B cell (primary cell): ENCODE data around the gene PNMA8C. TPM values are rescaled to one million over a fixed set of nuclear protein-coding genes. Genes with fewer than 3 reads are reported as not detected.

ENCODE experiments used
- ATAC-seq: fragments of 200-7000 bp; cut with Tn5 transposase; one replicate; pipeline ENCODE4 v1.10.0; 2021; ENCODE audit warnings: low read depth, mild to moderate bottlenecking, moderate number of reproducible peaks, moderate library complexity
- CTCF ChIA-PET: fragments of 350-600 bp; sonication (Branson Sonifier 250); formaldehyde crosslinking; loops from one replicate; lab custom pipeline; 2021; ENCODE audit warnings: antibody characterized with exemption, inconsistent platforms; lab: Charles Lee
- POLR2A ChIA-PET: fragments of 350-600 bp; sonication (Branson Sonifier 250); formaldehyde crosslinking; loops from one replicate; lab custom pipeline; 2021; ENCODE audit warnings: antibody characterized with exemption; lab: Charles Lee
- DNase-seq: peaks from one replicate; pipeline ENCODE4 v3.0.0; 2013
- H2AFZ ChIP-seq: 2 replicates; pipeline ENCODE4 v1.6.1; 2012; ENCODE audit warnings: mild to moderate bottlenecking, low read depth, low read length; ENCODE audit not compliant: insufficient read depth, poor library complexity, severe bottlenecking
- H3K27ac ChIP-seq, 2 donors: 1 replicate in 1 of 2; 2 replicates in 1 of 2; pipeline ENCODE4 v1.5.1; 2012 to 2013; ENCODE audit warnings: low read length in 2 of 2, mild to moderate bottlenecking in 2 of 2, moderate library complexity in 1 of 2
- H3K27me3 ChIP-seq, 4 experiments: fragments of 200-600 bp in 1 of 4; sonication (generic) in 1 of 4; replicated peaks in 1 of 4; 1 replicate in 2 of 4; 2 replicates in 2 of 4; pipeline versions ENCODE4 v1.6.1 to v1.7.0; 2013 to 2016; ENCODE audit warnings: low read length in 3 of 4, mild to moderate bottlenecking in 2 of 4, mixed read lengths in 1 of 4, moderate library complexity in 1 of 4; ENCODE audit not compliant: insufficient read depth in 4 of 4, control insufficient read depth in 3 of 4; ENCODE audit errors: control extremely low read depth in 1 of 4
- H3K36me3 ChIP-seq, 2 experiments: replicated peaks in 1 of 2; 1 replicate in 1 of 2; 2 replicates in 1 of 2; pipeline versions ENCODE4 v1.6.1 to v1.7.1; 2013; ENCODE audit warnings: low read length in 1 of 2; ENCODE audit not compliant: insufficient read depth in 2 of 2, control insufficient read depth in 1 of 2; ENCODE audit errors: control extremely low read depth in 1 of 2, extremely low read depth in 1 of 2
- H3K4me1 ChIP-seq, 2 donors: fragments of 200-600 bp in 1 of 2; sonication (generic) in 1 of 2; 1 replicate in 1 of 2; 2 replicates in 1 of 2; pipeline versions ENCODE4 v1.5.1 to v1.6.1; 2013 to 2017; ENCODE audit warnings: low read length in 2 of 2; ENCODE audit not compliant: control insufficient read depth in 2 of 2, insufficient read depth in 2 of 2
- H3K4me2 ChIP-seq: replicated peaks from 2 replicates; pipeline ENCODE3; 2012; ENCODE audit warnings: mild to moderate bottlenecking, low read depth, low read length; ENCODE audit not compliant: poor library complexity, severe bottlenecking
- H3K4me3 ChIP-seq, 5 experiments: fragments of 200-600 bp in 1 of 5; sonication (generic) in 1 of 5; 1 replicate in 3 of 5; 2 replicates in 2 of 5; pipeline versions ENCODE4 v1.5.1 to v1.7.0; 2011 to 2016; ENCODE audit warnings: low read length in 4 of 5, mild to moderate bottlenecking in 4 of 5, low read depth in 2 of 5, control low read depth in 1 of 5, moderate library complexity in 1 of 5; ENCODE audit not compliant: insufficient read depth in 1 of 5; ENCODE audit errors: control extremely low read depth in 1 of 5, extremely low read depth in 1 of 5
- H3K79me2 ChIP-seq: fragments of 200-600 bp; sonication (generic); one replicate; pipeline ENCODE4 v1.6.0; 2016; ENCODE audit warnings: low read length; ENCODE audit not compliant: control insufficient read depth, insufficient read depth
- H3K9ac ChIP-seq: fragments of 200-600 bp; sonication (generic); 2 replicates; pipeline ENCODE4 v1.6.1; 2017; ENCODE audit warnings: mild to moderate bottlenecking, low read length, moderate library complexity
- H3K9me3 ChIP-seq, 3 donors: one replicate each; pipeline versions ENCODE4 v1.6.1 to v1.7.1; 2013; ENCODE audit warnings: low read length in 2 of 3; ENCODE audit not compliant: control insufficient read depth in 2 of 3, insufficient read depth in 1 of 3; ENCODE audit errors: control extremely low read depth in 1 of 3
- H4K20me1 ChIP-seq: 2 replicates; pipeline ENCODE4 v1.6.0; 2012; ENCODE audit warnings: mild to moderate bottlenecking, low read length; ENCODE audit not compliant: insufficient read depth, control insufficient read depth, poor library complexity, severe bottlenecking
- H3K27ac Mint-ChIP-seq: one replicate; pipeline ENCODE4 v1.8.0; 2021; ENCODE audit warnings: mixed read lengths
- H3K27me3 Mint-ChIP-seq: one replicate; pipeline ENCODE4 v1.8.0; 2021; ENCODE audit warnings: mixed read lengths
- H3K4me1 Mint-ChIP-seq: one replicate; pipeline ENCODE4 v1.8.0; 2021; ENCODE audit warnings: mixed read lengths
- H3K4me3 Mint-ChIP-seq: one replicate; pipeline ENCODE4 v1.8.0; 2021; ENCODE audit warnings: mixed read lengths
- H3K9me3 Mint-ChIP-seq: one replicate; pipeline ENCODE4 v1.8.0; 2022; ENCODE audit warnings: mixed read lengths; ENCODE audit not compliant: insufficient read depth
- EZH2 ChIP-seq: IDR thresholded peaks from 2 replicates; pipeline ENCODE4 v1.6.1; 2012; ENCODE audit warnings: borderline replicate concordance, low read depth, mild to moderate bottlenecking, moderate library complexity, low read length; ENCODE audit not compliant: insufficient read depth, poor library complexity, severe bottlenecking
- WGBS: methylation state at CpG from one replicate; pipeline ENCODE4 v1.1.5; 2013; ENCODE audit warnings: missing lambda C conversion rate; ENCODE audit not compliant: insufficient coverage; 5-methylcytosine and 5-hydroxymethylcytosine counted together
- intact Hi-C: fragments of 100-400 bp; cut with micrococcal nuclease; formaldehyde crosslinking; loops from one replicate; pipeline ENCODE4 v1.10.0; 2022
- polyA plus RNA-seq: library from polyadenylated mRNA; depleted of rRNA; stranded (reverse); fragments of >200 nt; gene quantifications from 2 replicates; pipeline ENCODE4 v1.2.3, GENCODE V29; 2012
- total RNA-seq, 2 donors: library from RNA; stranded (reverse); fragments of 120-200 nt in 1 of 2; gene quantifications; 1 replicate in 1 of 2; 2 replicates in 1 of 2; pipeline versions ENCODE4 v1.2.3 to v1.2.4, GENCODE V29; 2013 to 2022
- TF ChIP-seq, protein P1 (sequence below): fragments of 200-600 bp; IDR thresholded peaks from one replicate; pipeline ENCODE4 v1.8.0; 2022; ENCODE audit warnings: antibody characterized with exemption, mild to moderate bottlenecking

Gene PNMA8C
- total and polyA plus RNA-seq, 2 donors (not counting 1 experiment from before 2014, with no cell fraction given), result not detected

DNA sequence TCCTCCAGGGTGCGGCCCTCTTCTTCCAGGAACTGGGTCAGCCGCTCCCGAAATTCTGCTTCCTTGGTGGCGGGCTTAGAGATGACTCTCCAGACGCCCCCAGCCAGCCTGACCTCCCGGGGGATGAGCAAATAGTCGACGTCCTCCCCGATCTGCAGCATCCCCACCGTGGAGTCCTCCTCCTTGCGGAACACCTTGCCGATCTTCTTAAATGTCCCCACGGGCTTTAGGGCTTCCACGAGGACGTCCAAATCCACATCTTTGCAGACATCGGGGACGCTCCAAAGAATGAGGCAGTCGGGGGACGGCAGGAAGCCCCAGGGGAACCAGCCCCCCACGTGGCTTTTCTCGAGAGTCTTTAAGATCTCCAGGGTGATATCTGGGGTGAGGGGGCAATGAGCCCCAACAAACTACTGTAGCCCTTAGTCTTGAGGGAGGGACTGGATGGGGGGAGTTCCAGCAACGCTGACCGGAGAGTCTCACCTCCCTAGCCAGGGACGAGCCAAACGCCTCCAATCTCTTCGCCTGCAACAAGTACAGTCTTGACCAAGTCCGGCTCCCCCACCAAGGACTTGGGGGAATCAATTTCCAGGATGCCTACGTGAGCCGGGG lies 16.0 kb downstream of the PNMA8C start:
- Mint-ChIP-seq H3K4me3 (no peak overlapping the region), H3K4me1 (peaks cover 3% of the 10 kb centered on the region), H3K27me3 (peaks cover 51% of the 10 kb centered on the region), H3K9me3 (no peaks in the 10 kb centered on the region), H3K27ac (no peak overlapping the region)
- ATAC-seq (no peak), DNase-seq (no peak)
- Histone ChIP-seq H3K4me2 (no peak overlapping the region), H3K9me3 (peaks cover 0 to 21% (median 0%) of the 10 kb centered on the region in 3 donors), H3K9ac (no peak overlapping the region), H3K27me3 (peaks cover 0 to 76% (median 23%) of the 10 kb centered on the region in 4 experiments), H2AFZ (no peak overlapping the region), H3K4me1 (peaks cover 7 to 10% of the 10 kb centered on the region in 2 donors), H3K36me3 (no peaks in the 10 kb centered on the region), H3K27ac (no peak overlapping the region), H4K20me1 (no peaks in the 10 kb centered on the region), H3K79me2 (no peaks in the 10 kb centered on the region), H3K4me3 (no peak overlapping the region)
- WGBS, result 20% methylated on average over 26 of the region's 29 CpGs
- intact Hi-C loops, result no loop called here
- ChIA-PET POLR2A (no interaction called here), CTCF (interaction anchor here (0.8 kb wide), 1 partner anchor 17 kb away, joined by 3 read pairs; no protein-coding TSS in a partner anchor)
- TF ChIP-seq, protein P1, sequence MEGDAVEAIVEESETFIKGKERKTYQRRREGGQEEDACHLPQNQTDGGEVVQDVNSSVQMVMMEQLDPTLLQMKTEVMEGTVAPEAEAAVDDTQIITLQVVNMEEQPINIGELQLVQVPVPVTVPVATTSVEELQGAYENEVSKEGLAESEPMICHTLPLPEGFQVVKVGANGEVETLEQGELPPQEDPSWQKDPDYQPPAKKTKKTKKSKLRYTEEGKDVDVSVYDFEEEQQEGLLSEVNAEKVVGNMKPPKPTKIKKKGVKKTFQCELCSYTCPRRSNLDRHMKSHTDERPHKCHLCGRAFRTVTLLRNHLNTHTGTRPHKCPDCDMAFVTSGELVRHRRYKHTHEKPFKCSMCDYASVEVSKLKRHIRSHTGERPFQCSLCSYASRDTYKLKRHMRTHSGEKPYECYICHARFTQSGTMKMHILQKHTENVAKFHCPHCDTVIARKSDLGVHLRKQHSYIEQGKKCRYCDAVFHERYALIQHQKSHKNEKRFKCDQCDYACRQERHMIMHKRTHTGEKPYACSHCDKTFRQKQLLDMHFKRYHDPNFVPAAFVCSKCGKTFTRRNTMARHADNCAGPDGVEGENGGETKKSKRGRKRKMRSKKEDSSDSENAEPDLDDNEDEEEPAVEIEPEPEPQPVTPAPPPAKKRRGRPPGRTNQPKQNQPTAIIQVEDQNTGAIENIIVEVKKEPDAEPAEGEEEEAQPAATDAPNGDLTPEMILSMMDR, result no peak

DNA sequence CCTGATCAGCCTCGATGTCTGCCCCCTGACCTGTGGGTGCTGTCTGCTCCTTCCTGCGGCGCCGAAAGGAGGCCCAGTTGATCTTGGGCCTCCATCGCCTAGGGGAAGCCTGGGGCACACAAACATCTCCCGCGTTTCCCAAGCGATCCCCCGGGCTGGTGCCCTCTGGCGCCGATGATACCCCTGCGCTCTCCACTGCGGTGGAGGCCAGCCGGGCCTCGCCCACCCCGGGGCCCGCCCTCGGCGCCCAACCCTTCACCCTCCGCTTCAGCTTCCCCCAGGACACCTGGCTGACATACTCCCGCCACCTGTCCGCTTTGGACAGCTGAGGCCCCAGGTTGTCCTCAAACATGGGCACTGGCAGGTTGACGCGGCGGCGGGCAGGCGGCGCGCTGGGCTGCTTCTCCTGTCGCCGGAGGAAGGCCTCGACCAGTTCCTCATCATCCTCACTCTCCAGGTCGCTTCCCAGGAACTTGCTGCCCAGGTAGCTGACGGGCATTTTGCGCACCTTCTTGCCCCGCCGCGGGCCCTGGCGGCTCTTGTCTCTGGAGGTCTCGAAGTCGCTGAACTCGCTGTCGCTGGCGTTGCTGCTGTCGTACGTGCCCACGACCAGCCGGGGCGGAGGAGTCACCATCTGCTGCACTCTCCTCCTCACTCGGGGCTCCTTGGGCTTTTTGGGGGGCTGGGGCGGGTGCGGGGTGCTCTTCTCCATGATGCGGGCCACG lies 16.6 kb downstream of the PNMA8C start:
- peaks cover 7 to 10% of the 10 kb centered on the region in 2 donors for H3K4me1 ChIP-seq
- no peaks in the 10 kb centered on the region for H3K79me2 ChIP-seq
- H3K27me3 ChIP-seq, result peaks cover 0 to 80% (median 24%) of the 10 kb centered on the region in 4 experiments
- Mint-ChIP-seq H3K27ac (no peak overlapping the region), H3K27me3 (peaks cover 54% of the 10 kb centered on the region), H3K9me3 (no peaks in the 10 kb centered on the region), H3K4me1 (peaks cover 3% of the 10 kb centered on the region), H3K4me3 (no peak overlapping the region)
- ChIA-PET POLR2A (no interaction called here), CTCF (interaction anchor here (1.0 kb wide), 1 partner anchor 10 kb away, joined by 3 read pairs; no protein-coding TSS in a partner anchor)
- WGBS, result 59% methylated on average over 54 of the region's 54 CpGs
- H4K20me1 ChIP-seq, result no peaks in the 10 kb centered on the region
- no peak overlapping the region for H3K4me2 ChIP-seq
- DNase-seq, result no peak
- intact Hi-C loops, result no loop called here
- peaks cover 0 to 21% (median 0%) of the 10 kb centered on the region in 3 donors for H3K9me3 ChIP-seq
- no peak for ATAC-seq
- no peak overlapping the region for H3K4me3 ChIP-seq
- TF ChIP-seq, protein P1, result no peak
- no peak for TF ChIP-seq EZH2
- H3K36me3 ChIP-seq, result no peaks in the 10 kb centered on the region
- H2AFZ ChIP-seq, result no peak overlapping the region
- no peak overlapping the region for H3K9ac ChIP-seq
- no peak overlapping the region for H3K27ac ChIP-seq
